ENCODE measurements around the gene VTI1B.
"Not testable (repeated sequence)": the region's sequence is repeated elsewhere in the genome, so short reads cannot be mapped to it uniquely, and the experiment has no call there.

VTI1B gene

DNA sequence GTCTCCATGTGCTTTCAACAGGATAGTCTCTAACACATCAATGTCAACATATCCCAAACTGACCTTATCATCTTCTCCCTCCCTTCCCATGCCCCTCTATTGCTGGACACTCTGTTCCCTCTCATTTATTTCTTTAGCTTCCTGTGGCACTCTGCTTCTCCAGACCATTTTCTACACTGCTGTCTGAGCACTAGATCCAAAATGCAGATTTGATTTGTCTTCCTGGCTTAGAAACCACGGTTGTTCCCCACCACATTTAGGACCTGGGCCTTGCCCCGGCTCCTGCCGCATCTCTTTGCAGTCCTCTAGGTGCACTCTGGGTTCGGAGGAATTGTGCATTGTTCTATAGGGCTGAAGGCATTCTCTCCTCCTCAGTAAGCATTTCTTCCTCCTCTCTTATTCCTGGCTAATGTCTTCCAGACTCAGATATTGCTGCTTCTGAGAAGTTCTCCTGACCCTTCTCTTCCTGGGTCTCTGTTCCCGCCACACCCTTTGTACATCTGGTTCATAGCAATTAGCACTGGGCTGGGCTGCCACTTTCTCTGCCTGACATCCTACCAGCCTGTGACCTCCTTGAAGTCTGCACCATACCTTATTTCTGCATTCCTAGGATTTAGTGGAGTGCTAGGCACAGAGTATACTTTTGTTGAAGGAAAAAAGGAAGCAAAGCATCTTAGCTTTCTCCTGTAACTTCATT is 40.8 kb downstream of the VTI1B start:
- in situ Hi-C loops (cut with HindIII; ENCODE audit: low sequenced_read_pairs): no loop called here

DNA sequence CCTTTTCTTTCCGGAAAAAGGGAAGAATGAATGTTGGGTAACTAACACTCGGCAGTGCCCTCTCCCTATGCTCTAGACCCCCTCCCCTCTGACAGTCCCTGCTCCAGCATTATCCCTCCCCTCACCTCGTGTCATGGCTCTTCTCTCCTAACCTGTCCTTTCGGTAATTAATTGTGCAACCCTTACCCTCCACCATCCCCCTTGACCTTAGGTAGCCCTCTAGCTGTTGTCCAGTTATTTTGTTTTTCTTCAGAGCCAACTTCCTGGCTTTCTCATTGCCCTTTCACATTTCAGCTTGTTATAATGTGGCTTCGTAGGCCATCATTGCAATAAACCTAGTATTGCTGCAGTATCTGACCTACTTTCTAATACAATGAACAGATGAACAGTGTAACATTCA is 43.5 kb downstream of the VTI1B start:
- in situ Hi-C loops (cut with HindIII; ENCODE audit: low sequenced_read_pairs): no loop called here

DNA sequence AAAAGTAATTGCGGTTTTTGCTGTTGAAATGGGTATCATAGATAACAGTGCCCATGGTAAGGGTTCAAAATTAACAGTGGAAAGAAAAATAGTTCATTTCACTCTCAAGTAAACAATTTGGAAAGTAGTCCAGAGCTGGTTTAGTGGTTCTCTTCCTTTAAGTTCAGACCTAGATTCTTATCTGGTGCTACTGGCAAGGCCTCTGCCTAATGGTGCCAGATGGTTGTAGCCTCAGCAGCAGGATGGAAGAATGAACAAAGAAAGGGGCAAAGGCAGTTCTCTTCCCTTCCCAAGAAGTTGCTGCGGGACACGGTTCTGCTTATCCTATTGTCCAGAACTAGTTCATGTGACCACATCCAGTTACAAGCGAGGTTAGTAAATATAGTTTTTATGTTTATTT is 44.2 kb downstream of the VTI1B start:
- in situ Hi-C loops (cut with HindIII; ENCODE audit: low sequenced_read_pairs): no loop called here

DNA sequence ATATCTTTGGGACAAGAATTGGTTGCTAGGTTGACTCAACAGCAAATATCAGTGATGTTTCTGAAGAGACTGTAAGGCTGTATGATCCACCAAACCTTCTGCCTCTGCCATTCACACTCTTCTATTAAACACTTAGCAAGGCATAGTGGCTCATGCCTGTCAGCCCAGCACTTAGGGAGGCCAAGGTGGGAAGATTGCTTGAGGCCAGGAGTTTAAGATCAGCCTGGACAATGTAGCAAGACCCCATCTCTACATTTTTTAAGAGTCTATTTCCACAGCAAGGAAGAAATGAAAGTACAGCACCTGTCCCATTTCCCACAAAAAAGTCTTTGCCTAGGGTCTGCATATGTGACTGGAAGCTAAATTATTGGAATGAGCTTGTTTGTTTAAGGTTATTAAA is 46.9 kb downstream of the VTI1B start:
- in situ Hi-C loops (cut with HindIII; ENCODE audit: low sequenced_read_pairs): no loop called here

DNA sequence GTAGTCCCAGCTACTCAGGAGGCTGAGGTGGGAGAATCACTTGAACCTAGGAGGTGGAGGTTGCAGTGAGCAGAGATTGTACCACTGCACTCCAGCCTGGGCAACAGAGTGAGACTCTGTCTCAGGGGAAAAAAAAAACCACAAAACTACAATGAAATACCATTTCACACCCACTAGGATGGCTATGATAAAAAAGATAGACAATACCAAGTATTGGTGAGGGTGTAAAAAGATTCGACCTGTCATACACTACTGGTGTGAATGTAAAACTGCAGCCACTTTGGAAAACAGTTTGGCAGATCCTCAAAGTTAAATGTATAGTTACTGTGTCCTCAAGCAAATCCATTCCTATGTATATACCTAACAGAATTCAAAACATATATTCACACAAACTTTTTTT is 48.3 kb downstream of the VTI1B start:
- in situ Hi-C loops (cut with HindIII; ENCODE audit: low sequenced_read_pairs): not testable (repeated sequence)

DNA sequence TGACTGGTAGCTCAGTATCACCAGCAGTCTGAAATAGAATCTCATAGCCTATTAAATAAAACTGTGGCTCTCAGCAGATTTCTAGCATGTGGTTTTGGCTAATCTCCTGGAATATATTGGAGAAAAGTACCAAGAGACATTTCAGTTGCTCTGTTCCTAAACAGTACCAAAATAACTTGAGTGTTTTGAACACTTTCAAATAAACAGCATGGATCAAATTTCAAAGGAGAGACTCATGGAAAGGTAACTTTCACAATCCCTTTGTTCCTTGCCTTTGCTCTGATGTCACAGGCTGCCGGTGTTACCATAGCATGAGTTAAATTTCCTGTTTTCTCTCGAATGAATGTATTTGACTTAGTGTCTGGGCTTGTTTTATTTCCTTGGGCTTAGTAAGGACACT is 51.3 kb downstream of the VTI1B start:
- in situ Hi-C loops (cut with HindIII; ENCODE audit: low sequenced_read_pairs): no loop called here

DNA sequence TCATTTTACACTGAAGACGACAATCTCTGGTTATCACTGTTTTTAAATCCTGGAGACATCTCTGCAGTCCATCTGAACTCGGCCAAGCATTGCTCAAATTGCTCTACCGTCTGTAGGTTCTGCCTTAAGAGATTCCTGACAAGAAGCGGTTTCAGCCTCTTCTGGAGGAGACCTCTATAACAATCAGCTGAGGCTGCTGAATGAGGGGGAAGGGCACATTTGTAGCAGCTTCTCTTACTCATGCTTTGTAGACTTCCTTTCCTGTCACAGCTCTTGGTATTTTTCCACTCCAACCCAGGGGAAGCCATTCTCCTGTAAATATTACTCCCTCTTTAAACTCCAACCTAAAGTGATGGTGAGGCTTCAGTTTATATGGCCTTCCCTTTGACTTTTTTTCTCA is 51.8 kb downstream of the VTI1B start:
- in situ Hi-C loops (cut with HindIII; ENCODE audit: low sequenced_read_pairs): no loop called here

DNA sequence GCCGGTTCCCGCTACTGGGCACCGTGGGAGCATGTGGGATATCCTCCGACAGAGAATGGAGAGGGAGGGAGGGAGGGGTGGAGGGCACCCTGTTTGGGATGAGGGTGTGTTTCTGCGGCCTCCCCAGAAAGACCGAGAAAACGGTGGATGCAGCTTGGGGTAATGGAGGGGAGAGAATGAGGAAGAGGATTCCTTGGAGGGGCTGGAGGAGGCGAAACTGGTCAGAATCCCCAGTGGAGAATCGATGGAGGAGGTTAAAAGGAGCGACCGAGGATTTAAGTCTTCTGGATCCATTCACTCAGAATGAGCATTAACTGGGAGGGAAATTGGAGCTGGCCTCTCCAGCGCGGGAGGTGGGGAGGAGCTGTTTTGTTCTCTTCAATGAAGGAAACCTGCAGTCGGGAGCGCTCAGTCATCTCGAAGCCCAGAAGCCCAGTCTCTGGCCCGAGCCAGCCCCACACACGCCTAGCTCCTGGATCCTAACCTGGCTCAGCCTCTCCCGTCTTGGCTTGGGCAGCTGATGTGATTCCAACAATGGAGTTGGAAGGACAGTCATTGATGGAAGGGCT is 54.1 kb downstream of the VTI1B start:
- in situ Hi-C loops (cut with HindIII; ENCODE audit: low sequenced_read_pairs): no loop called here

DNA sequence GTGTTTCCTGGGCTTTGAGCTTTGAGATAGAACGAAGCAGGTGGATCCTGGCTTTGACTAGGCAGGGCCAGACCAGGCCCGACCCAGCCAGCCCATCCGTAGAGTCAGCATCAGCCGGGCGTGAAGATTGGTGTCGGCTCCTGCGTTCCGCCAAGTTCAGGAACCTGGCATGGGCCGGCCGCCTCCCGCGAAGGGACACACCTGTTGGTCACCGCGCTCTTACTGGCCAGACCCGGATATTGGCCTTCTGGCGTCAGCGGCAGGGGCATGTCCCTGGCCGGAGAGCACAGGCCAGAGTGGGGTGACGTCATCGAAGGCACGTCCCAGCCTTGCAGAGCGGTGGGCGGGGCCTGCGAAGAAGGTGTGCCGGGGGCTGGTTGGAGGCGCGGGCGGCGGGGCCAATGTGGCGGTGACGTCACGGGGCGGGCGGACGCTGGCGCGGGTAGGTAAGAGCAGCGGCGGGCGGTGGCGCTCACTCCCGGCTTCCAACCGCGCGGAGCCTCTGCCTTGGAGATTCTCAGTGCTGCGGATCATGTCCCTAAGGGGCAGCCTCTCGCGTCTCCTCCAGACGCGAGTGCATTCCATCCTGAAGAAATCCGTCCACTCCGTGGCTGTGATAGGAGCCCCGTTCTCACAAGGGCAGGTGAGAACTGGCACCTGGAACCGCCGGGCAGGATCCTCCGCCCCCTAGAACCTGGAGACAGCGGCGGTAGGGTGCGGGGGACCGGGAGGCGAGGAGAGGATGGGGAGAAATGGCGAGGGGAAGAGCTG is 54.8 kb downstream of the VTI1B start, which contains the start of gene ARG2:
Gene ARG2, plus strand, starts transcription at position 475 of the 771 bp plus-strand sequence. Its CDS starts 58 bp downstream, at position 533.
- in situ Hi-C loops (cut with HindIII; ENCODE audit: low sequenced_read_pairs): no loop called here

DNA sequence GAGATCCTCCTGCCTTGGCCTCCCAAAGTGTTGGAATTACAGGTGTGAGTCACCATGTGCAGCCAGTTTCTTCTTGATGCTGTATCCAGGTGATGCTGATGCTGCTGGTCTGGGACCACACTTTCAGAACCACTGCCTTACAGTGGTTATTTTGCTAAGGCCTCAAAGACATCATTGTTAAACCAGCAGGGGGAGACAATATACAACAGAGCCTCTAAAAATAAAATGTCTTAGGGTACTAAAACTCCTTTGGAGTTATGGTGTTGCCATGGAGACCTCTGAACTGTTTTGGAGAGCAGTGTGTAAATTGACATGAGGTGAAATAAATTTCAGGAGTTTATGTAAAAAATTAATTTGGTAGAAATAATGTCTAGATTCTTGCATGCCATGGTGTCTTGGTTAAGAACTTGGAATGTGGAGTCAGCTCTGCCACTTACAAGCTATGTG is 55.8 kb downstream of the VTI1B start:
- in situ Hi-C loops (cut with HindIII; ENCODE audit: low sequenced_read_pairs): no loop called here

DNA sequence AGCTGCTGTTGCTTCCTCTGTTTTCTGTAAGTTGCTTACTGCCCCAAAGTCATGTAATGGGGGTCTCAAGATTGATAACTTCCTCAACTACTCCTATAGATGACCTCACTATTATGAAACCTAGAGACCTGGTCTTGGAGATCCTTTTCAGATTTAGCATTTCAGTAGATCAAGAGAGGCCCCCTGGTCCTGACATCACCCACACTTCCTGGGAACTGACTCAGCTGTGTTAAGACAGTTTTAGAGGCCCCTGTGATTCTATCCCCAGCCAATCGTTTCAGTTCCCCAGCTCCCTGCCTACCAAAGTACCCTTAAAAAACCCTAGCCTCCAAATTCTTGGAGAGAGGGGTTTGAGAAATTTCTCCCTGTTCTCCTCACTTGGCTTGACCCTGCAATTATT is 63.9 kb downstream of the VTI1B start:
- in situ Hi-C loops (cut with HindIII; ENCODE audit: low sequenced_read_pairs): no loop called here

DNA sequence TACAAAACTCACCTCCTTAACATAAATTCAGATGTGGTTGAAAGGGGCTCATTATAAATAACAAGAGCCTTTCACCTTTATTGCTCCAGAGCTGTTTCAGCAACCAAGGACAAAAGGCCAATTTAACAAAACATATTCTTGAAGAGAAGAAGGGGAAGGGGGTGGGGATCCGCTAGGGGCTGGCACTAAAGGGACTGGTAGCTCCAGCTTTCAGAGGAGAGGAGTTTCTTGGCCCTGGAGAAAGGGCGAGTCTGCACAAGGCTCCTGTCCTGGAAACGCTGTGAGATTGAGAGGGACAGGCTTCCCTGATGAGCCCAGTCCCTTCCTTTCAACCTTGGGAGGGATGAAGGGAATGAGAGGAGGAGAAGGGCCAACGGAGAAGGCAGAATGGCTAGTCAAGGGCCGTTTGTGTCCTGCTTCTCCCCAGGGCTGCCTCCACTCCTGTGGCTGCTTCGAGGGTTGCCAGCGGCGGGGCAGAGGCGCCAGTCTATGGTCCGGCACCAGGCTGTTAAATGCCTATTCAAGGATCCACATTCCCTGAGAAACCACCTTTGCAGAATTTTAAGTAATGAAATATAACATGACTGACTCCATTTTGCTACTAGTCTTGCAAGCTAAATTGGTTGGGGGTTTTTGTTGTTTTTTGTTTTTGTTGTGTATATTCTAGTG is 64.7 kb downstream of the VTI1B start:
- in situ Hi-C loops (cut with HindIII; ENCODE audit: low sequenced_read_pairs): no loop called here

DNA sequence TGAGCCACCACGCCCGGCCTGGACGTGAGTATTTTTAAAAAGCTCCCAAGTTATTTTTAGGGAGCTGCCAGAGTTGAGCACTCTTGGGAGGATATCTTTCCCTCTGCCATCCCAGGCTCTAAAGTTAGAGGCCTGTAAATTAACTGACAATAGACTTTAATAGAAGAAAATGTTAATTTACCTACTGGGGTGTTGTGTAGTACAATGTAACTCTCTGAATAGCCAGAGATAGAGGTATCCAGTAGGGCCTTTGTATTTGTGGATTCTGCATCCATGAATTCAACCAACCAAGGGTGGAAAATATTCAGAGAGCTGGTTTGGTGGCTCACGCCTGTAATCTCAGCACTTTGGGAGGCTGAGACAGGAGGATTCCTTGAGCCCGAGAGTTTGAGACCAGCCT is 66.8 kb downstream of the VTI1B start:
- in situ Hi-C loops (cut with HindIII; ENCODE audit: low sequenced_read_pairs): no loop called here

DNA sequence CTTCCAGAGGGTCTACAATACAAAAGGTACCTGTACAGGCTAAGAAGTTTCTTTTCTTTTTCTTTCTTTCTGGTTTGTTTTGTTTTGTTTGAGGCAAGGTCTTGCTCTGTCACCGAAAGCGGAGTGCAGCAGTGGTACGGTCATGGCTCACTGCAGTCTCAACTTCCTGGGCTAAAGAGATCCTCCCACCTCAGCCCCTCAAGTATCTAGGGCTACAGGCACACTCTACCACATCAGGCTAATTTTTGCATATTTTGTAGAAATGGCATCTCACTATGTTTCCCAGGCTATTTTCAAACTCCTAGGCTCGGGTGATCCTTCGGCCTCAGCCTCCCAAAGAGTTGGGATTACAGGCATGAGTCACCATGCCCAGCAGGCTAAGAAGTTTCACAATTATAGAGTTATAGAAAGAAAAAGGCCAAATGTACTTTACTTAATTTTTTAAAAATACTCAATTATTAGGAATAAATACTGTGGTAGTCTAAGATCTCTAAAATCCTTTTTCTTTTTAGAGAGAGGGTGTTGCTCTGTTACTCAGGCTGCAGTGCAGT is 71.4 kb downstream of the VTI1B start:
- in situ Hi-C loops (cut with HindIII; ENCODE audit: low sequenced_read_pairs): no loop called here

DNA sequence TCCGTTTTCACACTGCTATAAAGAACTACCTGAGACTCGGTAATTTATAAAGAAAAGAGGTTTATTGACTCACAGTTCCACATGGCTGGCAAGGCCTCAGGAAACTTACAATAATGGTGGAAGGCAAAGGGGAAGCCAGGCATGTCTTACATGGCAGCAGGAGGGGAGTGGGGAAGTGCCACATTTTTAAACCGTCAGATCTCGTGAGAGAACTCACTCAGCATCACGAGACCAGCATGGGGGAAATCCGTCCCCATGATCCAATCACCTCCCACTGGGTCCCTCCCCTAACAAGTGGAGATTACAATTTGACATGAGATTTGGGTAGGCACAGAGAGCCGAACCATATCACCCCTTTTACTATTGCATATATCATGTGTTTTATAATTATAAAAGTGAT is 72.4 kb downstream of the VTI1B start:
- in situ Hi-C loops (cut with HindIII; ENCODE audit: low sequenced_read_pairs): no loop called here

DNA sequence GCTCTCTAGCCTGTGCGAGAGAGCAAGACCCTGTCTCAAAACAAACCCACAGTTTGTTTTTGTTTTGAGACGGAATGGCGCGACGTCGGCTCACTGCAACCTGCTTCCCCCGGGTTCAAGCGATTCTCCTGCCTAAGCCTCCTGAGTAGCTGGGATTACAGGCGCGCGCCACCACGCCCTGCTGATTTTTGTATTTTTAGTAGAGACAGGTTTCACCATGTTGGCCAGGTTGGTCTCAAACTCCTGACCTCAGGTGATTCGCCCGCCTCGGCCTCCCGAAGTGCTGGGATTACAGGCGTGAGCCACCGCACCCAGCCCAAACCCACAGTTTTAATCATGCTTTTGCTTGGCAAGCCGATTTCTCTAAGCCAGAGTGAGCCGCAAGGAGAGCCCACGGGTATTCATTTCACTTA is 73.9 kb downstream of the VTI1B start:
- in situ Hi-C loops (cut with HindIII; ENCODE audit: low sequenced_read_pairs): not testable (repeated sequence)

DNA sequence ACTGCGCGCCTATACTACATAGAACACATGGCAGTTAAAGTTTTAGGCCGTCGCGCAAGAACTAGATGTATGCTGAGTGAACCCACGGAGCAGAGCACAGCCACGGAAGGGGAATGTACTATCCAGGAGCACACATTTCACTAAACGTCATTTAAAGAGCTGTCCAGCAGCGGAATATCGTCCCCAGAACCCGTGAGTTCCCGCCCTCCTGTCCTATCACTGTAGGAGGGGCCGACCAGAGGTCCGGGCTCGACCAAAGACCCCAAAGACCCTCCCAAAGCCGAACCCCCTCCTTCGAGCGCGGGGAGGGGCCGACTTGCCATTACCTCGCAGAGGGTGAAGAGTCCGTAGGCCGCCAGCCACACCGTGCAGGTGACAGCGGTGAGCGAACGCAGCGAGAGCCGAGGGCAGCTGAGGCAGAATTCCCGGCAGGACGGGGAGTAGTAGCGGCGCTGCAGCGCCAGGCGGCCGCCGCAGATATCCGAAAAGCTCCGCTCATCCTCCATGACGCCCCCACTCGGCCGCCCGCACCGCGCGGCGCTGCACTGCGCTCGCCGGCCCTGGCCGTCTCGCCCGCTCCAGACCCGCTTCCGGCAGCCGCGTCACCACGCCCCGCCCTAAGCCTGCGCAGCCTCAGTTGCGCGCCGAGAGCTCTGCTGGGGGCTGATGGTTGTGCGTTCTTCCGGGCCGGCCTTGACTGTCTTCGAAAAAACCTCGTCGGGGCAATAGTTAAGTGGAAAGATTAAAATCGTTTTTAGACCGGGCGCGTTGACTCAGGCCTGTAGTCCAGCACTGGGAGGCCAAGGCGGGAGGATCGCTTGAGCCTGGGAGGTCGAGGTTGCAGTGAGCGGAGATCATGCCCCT is 74.5 kb downstream of the VTI1B start, which contains the start of gene PIGH:
Gene PIGH, minus strand, starts transcription at position 571 of the 864 bp plus-strand sequence. Its CDS starts 65 bp downstream, at position 506.
- in situ Hi-C loops (cut with HindIII; ENCODE audit: low sequenced_read_pairs): no loop called here
